Cardiac fibroblast (primary cell): ENCODE data around the gene ADGRA3.

Experiments
- DNase-seq, 2 donors: peaks; one replicate each; pipeline versions ENCODE4 v3.0.0 to v3.0.0-alpha.2; 2010; ENCODE audit warnings: low read depth in 2 of 2
- H3K4me3 ChIP-seq, 2 donors: replicated peaks in 1 of 2; 1 replicate in 1 of 2; 2 replicates in 1 of 2; pipeline ENCODE4 v1.5.1; 2011; ENCODE audit warnings: low read depth in 2 of 2, low read length in 2 of 2, mild to moderate bottlenecking in 2 of 2, moderate library complexity in 1 of 2
- CTCF ChIP-seq: IDR thresholded peaks from one replicate; pipeline ENCODE4 v1.5.1; 2011; ENCODE audit warnings: low read depth, mild to moderate bottlenecking, low read length, inconsistent platforms

ADGRA3 gene

DNA sequence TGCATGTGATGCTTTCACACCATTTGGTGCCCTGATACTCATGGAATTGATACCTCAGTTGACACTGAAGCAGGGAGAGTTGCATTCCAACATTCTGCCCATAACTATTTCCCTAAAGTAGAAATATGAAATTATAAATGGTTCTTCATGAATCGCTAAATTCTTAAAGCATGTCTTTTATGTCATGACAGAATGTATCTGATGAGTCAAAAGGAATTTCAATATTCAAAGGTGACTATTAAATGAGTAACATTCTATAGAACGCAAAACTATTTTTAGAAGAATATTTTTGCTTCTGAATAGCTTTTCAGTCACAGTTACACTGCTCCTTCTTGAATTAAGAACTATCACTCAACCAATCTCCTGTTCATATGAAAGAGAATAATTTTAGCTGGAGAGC lies 152.8 kb downstream of the ADGRA3 start:
- H3K4me3 ChIP-seq, result no peak overlapping the region
- DNase-seq, result peak in 1 of 2 donors; percentile 32
- no peak for TF ChIP-seq CTCF

GRCh38 chr4:22356987-22357596 lies 158.8 kb downstream of the ADGRA3 start:
- DNase-seq, result peak; percentile 49 to 59
- peak; percentile 43 for TF ChIP-seq CTCF
- no peak overlapping the region for H3K4me3 ChIP-seq

DNA sequence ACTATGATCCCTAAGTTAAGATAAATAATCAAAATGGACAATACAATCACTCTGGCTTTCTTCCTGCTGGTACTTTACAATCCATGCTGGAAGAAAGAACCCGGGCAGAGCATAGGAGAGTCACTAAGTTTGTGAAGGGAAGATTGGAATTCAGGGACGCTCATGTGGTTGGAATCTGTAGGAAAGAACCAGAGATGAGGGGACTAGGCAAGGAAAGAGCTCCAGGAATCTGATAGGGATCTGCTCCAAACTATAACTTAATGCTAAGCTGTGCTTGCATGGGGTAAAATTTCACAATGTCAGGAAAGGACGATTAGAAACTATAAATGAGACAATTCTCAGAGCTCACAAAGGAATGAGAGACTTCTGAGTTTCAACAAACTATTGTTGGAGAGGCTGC lies 167.5 kb downstream of the ADGRA3 start:
- TF ChIP-seq CTCF, result no peak
- H3K4me3 ChIP-seq, result no peak overlapping the region
- DNase-seq, result peak in 1 of 2 donors; percentile 2

GRCh38 chr4:22345678-22346077 lies 170.2 kb downstream of the ADGRA3 start:
- H3K4me3 ChIP-seq, result no peak overlapping the region
- DNase-seq, result peak in 1 of 2 donors; percentile 5
- TF ChIP-seq CTCF, result no peak

DNA sequence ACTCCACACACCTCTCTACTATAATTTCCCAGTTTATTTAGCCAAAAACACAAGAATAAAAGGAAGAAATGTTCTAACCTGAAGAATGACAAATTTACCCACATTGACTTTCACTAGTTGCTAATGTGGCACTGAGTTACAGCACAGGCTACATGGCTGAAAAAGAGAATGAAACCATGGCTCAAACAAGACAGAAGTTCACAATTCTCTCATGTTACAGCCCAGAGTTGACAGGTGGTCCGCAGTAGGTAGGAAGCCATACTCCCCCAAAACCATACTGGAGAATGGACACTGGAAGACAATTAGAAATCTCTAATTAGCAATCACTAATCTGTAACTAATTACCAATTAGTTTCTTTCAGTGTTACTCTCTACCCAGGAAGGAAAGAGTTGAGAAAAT lies 170.8 kb downstream of the ADGRA3 start:
- no peak overlapping the region for H3K4me3 ChIP-seq
- TF ChIP-seq CTCF, result no peak
- DNase-seq, result no peak

- no peak overlapping the region for H3K4me3 ChIP-seq
- no peak for DNase-seq
- no peak for TF ChIP-seq CTCF
Observed at GRCh38 chr4:22343606-22344005, 172.3 kb downstream of the ADGRA3 start.

DNA sequence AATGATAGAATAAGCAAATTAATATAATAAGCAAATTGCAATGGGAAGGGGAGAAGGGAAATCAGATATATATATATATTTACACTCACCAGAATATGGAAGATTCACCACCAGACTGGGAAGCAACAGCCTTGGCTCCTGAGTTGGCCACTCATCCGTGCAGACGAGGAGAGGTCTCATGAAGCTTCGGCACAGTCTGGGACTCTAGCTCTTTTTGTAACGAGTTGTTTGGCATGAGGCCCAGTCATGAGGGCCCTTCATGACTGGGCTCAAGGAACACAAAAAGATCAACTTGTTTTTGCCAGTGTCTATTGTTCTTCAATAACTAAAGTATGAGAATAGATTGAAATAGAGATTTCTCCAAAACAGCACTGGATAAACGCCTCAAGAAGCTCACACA lies 176.4 kb downstream of the ADGRA3 start:
- no peak for TF ChIP-seq CTCF
- H3K4me3 ChIP-seq, result no peak overlapping the region
- no peak for DNase-seq
